HG02588 (cell line): Measurements from ENCODE around the gene AMPD1.

Experiments
- ATAC-seq: cut with Tn5 transposase; IDR thresholded peaks from one replicate; pipeline ENCODE4 v1.9.1; 2021; ENCODE audit warnings: mild to moderate bottlenecking, moderate library complexity; ENCODE audit not compliant: unreplicated experiment

AMPD1 gene

GRCh38 chr1:114700036-114700600 lies 4.8 kb upstream of the AMPD1 start:
- no peak for ATAC-seq

DNA sequence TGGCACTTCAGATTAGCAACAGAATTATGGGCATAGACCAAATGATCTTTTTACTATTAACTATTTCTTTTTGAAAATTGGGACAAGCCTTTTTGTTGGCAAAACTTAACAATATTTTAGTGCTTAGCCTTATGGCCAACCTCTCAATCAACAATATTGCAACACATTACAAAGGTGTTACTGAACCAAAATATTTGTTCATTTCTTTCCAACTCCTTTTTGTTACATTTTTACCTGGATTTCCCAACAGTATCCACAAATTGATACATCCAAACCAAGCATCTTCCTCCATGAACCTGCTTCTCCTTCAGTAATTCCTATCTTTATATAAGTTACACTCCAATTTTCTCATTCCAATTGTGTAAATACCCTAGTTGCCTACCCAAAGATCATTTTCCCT lies 1.5 kb upstream of the AMPD1 start:
- ATAC-seq = no peak

- no peak for ATAC-seq
Observed at GRCh38 chr1:114694540-114695310, 621 bp downstream of the AMPD1 start.

DNA sequence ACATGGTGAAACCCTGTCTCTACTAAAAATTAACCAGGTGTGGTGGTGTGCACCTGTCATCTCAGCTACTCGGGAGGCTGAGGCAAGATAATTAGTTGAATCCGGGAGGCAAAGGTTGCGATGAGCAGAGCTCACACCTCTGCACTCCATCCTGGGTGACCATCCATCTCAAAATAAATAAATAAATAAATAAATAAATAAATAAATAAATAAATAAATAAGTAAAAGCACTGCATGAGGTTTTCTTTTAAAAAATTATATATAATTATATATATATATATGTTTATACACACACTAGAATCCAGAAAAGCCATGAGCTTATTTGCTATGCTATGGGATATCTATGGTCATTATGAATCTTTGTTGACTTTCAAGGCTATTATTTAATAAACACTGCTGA lies 2.4 kb downstream of the AMPD1 start:
- ATAC-seq = no peak

- ATAC-seq = no peak
Observed at GRCh38 chr1:114691061-114691460, 4.3 kb downstream of the AMPD1 start.

DNA sequence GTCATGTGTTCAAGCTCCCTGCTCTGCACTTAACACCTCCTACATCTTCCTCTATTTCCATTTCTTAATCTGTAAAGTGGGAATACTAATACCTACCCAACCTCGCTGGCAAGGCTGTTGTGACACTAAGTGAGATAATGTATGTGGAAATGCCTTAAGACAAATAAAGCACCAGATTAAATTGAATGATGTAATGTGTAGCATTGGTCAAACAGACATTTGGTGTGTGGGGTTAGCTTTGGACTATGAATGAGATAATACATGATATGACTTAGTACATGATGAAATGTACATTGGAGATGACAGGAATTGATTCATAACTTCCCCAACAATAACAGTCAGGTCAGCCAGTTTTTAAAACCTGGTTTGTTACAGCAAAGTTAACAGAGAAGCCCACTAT lies 5.2 kb downstream of the AMPD1 start:
- ATAC-seq = no peak

DNA sequence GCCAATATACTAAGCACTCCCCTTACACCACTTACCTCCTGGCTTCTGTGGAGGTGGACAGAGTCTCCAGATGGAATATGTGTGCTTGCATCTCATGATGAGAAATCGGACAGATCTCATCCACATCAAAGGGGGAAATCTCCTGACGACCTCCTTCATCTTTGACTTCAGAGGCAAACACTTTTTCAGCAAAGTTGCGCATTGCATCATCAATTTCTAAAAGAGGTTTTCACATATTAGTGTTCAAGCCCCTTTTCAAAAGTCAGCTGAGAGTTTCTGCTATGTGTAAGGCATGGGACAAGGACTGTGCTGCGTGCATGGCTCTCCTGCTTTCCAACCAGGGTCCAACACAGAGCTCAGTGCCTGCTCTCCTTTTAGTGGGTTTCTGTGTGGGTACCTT lies 6.8 kb downstream of the AMPD1 start:
- ATAC-seq = no peak

GRCh38 chr1:114685851-114686250 lies 9.5 kb downstream of the AMPD1 start:
- no peak for ATAC-seq

- ATAC-seq = no peak
Observed at GRCh38 chr1:114677691-114678090, 17.7 kb downstream of the AMPD1 start.

DNA sequence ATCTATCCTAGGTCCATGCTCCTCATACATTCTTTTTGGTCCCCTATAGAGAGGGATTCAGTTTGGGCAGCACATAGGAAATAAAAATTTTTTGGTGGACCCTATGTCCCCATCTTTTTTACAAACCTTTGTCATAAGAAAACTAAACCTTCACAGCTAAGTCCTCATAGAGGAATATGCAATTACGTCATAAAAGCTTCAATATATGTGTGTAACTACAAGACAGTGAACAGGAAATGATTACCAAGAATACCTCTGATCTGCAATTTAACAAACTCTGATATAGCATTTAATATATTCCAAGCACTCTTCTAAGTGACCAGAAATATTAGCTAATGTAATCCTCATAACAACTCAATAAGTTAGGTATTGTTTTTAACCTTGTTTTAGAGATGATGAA lies 19.2 kb downstream of the AMPD1 start:
- ATAC-seq = no peak

- no peak for ATAC-seq
Observed at GRCh38 chr1:114671939-114672275, 23.4 kb downstream of the AMPD1 start.

GRCh38 chr1:114671011-114671938 lies 24.1 kb downstream of the AMPD1 start:
- ATAC-seq = no peak

- peak; percentile 99 for ATAC-seq
Observed at GRCh38 chr1:114670083-114671010, 25.0 kb downstream of the AMPD1 start.

DNA sequence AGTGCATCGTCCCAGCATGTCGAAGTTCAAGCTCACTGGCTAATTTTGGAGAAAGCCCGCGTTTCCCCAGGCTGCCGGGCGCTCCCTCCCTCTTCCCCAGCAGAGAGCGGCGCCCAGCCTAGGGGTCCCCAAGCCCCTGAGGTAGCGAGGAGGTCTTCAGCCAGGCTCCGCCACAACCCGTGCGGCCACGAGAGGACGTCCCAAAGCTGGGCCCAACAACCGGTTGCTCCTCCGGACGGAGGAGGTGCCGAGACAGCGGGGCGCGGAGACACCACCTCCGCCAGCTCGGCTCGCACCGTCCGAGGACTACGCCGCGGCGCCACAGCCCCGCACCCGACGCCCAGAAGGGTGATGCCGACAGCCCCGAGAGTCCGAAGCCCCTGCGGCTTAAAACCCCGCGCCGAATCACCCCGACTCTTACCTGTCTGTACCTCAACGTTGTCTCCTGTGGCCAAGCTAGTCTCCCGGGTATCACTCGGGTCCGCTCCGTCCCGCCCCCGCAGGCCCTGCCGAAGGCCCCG lies 25.7 kb downstream of the AMPD1 start, which contains the start of gene DENND2C:
Gene DENND2C, minus strand, starts transcription at position 488 of the 521 bp plus-strand sequence. CDS start 44,065 bp downstream, outside the sequence.
- ATAC-seq = peak; percentile 55

DNA sequence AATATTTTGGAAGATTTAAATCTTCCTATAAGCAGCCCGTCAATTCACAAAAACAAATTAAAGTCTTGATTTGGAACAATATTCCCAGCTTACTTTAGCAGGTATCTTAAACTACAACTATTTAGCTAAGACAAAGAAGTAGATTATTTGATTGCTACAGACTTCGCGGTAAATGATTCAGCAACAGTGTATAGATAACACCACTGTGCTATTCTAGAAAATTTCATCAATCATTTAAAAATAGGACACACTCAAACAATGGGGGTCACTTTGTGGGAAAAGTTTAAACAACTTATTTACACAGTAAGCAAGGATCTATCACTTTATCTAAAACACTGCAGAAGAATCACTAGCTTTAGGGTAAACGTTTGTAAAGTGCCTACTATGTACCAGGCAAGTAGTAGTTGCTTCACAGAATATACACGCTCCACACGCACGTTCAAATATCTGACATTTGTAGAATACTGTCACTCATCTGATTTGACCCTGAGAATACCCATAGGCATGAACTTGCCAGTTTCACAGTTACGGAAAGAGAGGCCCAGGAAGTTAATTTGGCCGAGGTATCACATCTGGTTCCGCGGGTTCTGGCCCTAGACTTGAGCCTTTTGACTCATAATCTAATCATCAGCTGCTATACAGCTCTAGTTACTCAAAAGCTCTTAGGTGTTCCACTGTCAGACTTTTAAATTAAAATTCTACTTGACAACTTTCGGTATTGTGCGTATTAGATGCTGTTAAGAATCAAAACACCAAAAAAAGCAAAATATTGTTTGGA lies 26.4 kb downstream of the AMPD1 start:
- no peak for ATAC-seq

DNA sequence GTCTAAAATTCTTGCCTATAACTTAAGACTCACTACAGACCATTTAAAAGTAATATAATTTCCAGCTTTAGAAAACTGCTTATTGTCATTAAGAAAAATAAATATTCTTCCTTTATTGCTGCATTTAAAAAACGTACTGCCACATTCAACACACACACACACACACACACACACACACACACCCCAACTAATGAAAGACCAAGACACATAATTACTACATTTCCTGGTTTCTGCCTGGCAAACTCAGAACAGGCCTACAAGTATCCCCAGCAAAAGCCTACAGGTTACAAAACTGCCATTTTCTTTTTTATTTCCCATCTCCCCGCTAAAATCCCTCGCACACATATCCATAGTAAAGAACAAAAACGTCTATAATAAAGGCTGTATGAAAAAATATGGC lies 27.0 kb downstream of the AMPD1 start:
- no peak for ATAC-seq

DNA sequence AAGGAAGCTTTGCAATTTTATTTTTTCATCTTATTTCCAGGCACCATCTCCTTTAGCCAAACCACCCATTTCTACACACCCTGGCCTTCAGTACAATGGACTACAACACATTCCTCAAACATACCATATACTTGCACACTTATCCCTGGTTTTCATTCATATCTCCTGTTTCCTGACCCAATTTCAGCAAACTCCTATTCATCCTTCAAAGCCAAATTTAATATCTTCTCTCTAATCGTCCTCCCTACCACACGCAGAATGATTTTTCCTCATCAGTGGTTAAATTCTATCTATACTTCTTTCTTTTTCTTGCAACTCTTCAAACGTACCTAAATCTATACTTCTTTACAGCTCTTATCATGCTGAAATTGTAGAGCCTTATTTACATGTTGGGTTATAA lies 28.4 kb downstream of the AMPD1 start:
- no peak for ATAC-seq

- no peak for ATAC-seq
Observed at GRCh38 chr1:114660238-114660637, 35.1 kb downstream of the AMPD1 start.

DNA sequence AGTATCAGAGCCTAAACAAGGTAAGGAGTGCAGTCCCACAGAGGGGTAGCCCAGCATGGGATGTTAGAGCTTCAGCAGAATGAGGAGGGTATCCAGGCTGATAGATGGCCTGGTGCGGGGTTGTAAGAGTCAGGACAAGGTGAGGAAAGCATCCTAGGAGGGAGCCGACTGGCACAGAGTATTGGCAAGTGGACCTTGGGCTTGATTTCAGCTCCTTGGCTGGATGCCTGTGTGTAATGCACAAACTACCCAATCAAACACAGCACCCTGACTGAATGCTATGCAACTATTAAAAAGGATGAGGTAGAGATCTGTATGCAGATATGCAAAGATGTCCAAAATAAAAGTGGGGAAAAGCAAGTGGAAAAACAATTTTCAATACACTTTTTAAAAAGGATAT lies 43.5 kb downstream of the AMPD1 start:
- no peak for ATAC-seq

DNA sequence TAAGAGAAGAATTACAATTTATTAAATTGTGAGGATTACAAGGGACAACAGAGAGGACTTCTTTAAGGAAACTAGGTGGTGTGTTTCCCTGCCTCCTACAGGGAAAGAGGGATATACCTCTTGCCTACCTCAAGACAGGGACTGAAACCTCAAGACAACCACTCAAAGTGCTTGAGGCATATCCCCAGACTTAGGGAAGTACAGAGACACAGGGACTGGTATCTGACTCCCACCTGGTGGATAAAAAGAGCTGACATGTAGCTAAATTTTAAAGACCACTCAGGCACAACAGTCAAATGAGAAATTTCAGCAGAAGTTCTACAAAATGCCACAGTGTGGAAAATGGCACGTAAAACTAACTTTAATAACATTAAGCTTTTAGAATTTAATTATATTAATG lies 46.8 kb downstream of the AMPD1 start:
- ATAC-seq = no peak
